NCI-H82 (cell line): ENCODE results near the gene RRN3.
A peak's percentile ranks its signal among the peaks of the same experiment; 100 is the strongest.
"Not testable (repeated sequence)": the region's sequence is repeated elsewhere in the genome, so short reads cannot be mapped to it uniquely, and the experiment has no call there.

Source experiments
- DNase-seq: peaks from one replicate; lab custom pipeline; 2025; lab: John Stamatoyannopoulos, UW

The RRN3 gene

GRCh38 chr16:15093955-15094827, at the start of gene RRN3:
TSS of gene RRN3 (minus strand) at chr16:15094272. CDS start at chr16:15094233, 39 bp downstream.
- peak; percentile 95 for DNase-seq

GRCh38 chr16:15143601-15144091, 49.6 kb upstream of the RRN3 start:
- not testable (repeated sequence) for DNase-seq

GRCh38 chr16:15142891-15143600, 49.0 kb upstream of the RRN3 start:
- DNase-seq = not testable (repeated sequence)

GRCh38 chr16:15142107-15142890, 48.2 kb upstream of the RRN3 start:
- DNase-seq = not testable (repeated sequence)

- no peak for DNase-seq
These were observed 47.5 kb upstream of the RRN3 start for GRCh38 chr16:15141586-15141985.

GRCh38 chr16:15140444-15141365, 46.6 kb upstream of the RRN3 start:
- DNase-seq = not testable (repeated sequence)

- not testable (repeated sequence) for DNase-seq
These were observed 43.4 kb upstream of the RRN3 start for GRCh38 chr16:15137514-15137913.

- DNase-seq = not testable (repeated sequence)
These were observed 41.6 kb upstream of the RRN3 start for GRCh38 chr16:15135483-15136360.

GRCh38 chr16:15134752-15135482, 40.8 kb upstream of the RRN3 start:
- DNase-seq = not testable (repeated sequence)

- not testable (repeated sequence) for DNase-seq
These were observed 39.5 kb upstream of the RRN3 start for GRCh38 chr16:15133554-15133953.

GRCh38 chr16:15132719-15133428, 38.8 kb upstream of the RRN3 start:
- DNase-seq = not testable (repeated sequence)

- DNase-seq = not testable (repeated sequence)
These were observed 37.0 kb upstream of the RRN3 start for GRCh38 chr16:15130943-15131700.

GRCh38 chr16:15130256-15130932, 36.3 kb upstream of the RRN3 start:
- DNase-seq = not testable (repeated sequence)

- not testable (repeated sequence) for DNase-seq
These were observed 33.8 kb upstream of the RRN3 start for GRCh38 chr16:15127641-15128425.

GRCh38 chr16:15100372-15100987, 6.4 kb upstream of the RRN3 start:
- not testable (repeated sequence) for DNase-seq
